H1 (cell line): ENCODE results near the gene STX19. TPM values are rescaled to one million over a fixed set of nuclear protein-coding genes. Genes with fewer than 3 reads are reported as not detected.
A peak's percentile ranks its signal among the peaks of the same experiment; 100 is the strongest.

Experiments used
- CTCF ChIA-PET: fragments of 300-600 bp; sonication (Branson Sonifier 250); formaldehyde crosslinking; loops from one replicate; lab custom pipeline; 2021; ENCODE audit not compliant: partially characterized antibody; lab: Charles Lee
- POLR2A ChIA-PET: fragments of 300-600 bp; sonication (Branson Sonifier 250); formaldehyde crosslinking; loops from one replicate; lab custom pipeline; 2021; ENCODE audit warnings: inconsistent platforms; ENCODE audit not compliant: partially characterized antibody; lab: Charles Lee
- DNase-seq, 2 experiments: peaks; one replicate each; pipeline versions ENCODE4 v3.0.0 to v3.0.0-alpha.2; 2010 to 2022; ENCODE audit warnings: low spot score in 2 of 2, low read depth in 1 of 2, mixed read lengths in 1 of 2
- FAIRE-seq: peaks from 2 replicates; lab custom pipeline; 2011; peaks lifted over from hg19 to GRCh38; lab: Jason Lieb, UNC
- H2AFZ ChIP-seq: 2 replicates; pipeline ENCODE4 v1.8.1; 2012; ENCODE audit warnings: low read length, inconsistent platforms
- H2AK5ac ChIP-seq: 2 replicates; pipeline ENCODE4 v1.6.1; 2013; ENCODE audit warnings: low read depth, low read length
- H2BK120ac ChIP-seq: replicated peaks from 2 replicates; pipeline ENCODE3; 2013; ENCODE audit warnings: low read depth, low read length, inconsistent platforms
- H2BK12ac ChIP-seq: 2 replicates; pipeline ENCODE4 v1.6.1; 2013; ENCODE audit warnings: low read depth, low read length
- H2BK15ac ChIP-seq: 2 replicates; pipeline ENCODE4 v1.6.1; 2013; ENCODE audit warnings: low read length
- H2BK20ac ChIP-seq: 2 replicates; pipeline ENCODE4 v1.6.1; 2013; ENCODE audit warnings: low read length
- H2BK5ac ChIP-seq: 2 replicates; pipeline ENCODE4 v1.6.1; 2013; ENCODE audit warnings: low read depth, low read length
- H3K14ac ChIP-seq: 2 replicates; pipeline ENCODE4 v1.6.1; 2013; ENCODE audit warnings: inconsistent platforms; ENCODE audit not compliant: insufficient read length
- H3K18ac ChIP-seq: 2 replicates; pipeline ENCODE4 v1.6.1; 2013; ENCODE audit warnings: low read length; ENCODE audit errors: extremely low read depth
- H3K23ac ChIP-seq: 2 replicates; pipeline ENCODE4 v1.6.1; 2013; ENCODE audit warnings: inconsistent platforms; ENCODE audit not compliant: insufficient read length
- H3K23me2 ChIP-seq: 2 replicates; pipeline ENCODE4 v1.6.1; 2013; ENCODE audit warnings: low read depth, low read length
- H3K27ac ChIP-seq: 2 replicates; pipeline ENCODE4 v1.6.1; 2011; ENCODE audit warnings: low read depth, low read length, inconsistent platforms
- H3K27me3 ChIP-seq, 4 experiments: replicated peaks in 1 of 4; 1 replicate in 1 of 4; 2 replicates in 3 of 4; pipeline versions ENCODE4 v1.6.1 to v1.8.1; 2011 to 2013; ENCODE audit warnings: low read length in 3 of 4, mild to moderate bottlenecking in 3 of 4, inconsistent platforms in 2 of 4, mixed read lengths in 2 of 4, moderate library complexity in 1 of 4; ENCODE audit not compliant: control insufficient read depth in 3 of 4, insufficient read depth in 3 of 4; ENCODE audit errors: extremely low read depth in 1 of 4
- H3K36me3 ChIP-seq, 4 experiments: 2 replicates each; pipeline versions ENCODE4 v1.6.1 to v1.8.1; 2011 to 2013; ENCODE audit warnings: mild to moderate bottlenecking in 4 of 4, low read length in 3 of 4, moderate library complexity in 2 of 4, control low read depth in 1 of 4, inconsistent platforms in 1 of 4; ENCODE audit not compliant: insufficient read depth in 4 of 4, control insufficient read depth in 2 of 4
- H3K4ac ChIP-seq: replicated peaks from 2 replicates; pipeline ENCODE3; 2013; ENCODE audit warnings: low read length, low read depth, mixed read lengths, inconsistent platforms; ENCODE audit not compliant: insufficient read length
- H3K4me1 ChIP-seq, 4 experiments: replicated peaks in 1 of 4; 1 replicate in 1 of 4; 2 replicates in 3 of 4; pipeline versions ENCODE4 v1.6.1 to v1.8.1; 2011 to 2013; ENCODE audit warnings: low read length in 3 of 4, inconsistent platforms in 2 of 4, mixed read lengths in 1 of 4; ENCODE audit not compliant: insufficient read depth in 4 of 4, control insufficient read depth in 3 of 4
- H3K4me2 ChIP-seq, 2 experiments: 2 replicates each; pipeline versions ENCODE4 v1.6.1 to v1.8.1; 2011 to 2013; ENCODE audit warnings: low read depth in 2 of 2, low read length in 2 of 2, control low read depth in 1 of 2, inconsistent platforms in 1 of 2, mild to moderate bottlenecking in 1 of 2; ENCODE audit not compliant: insufficient read depth in 1 of 2
- H3K4me3 ChIP-seq, 4 experiments: fragments of 200-600, 300-600 bp in 1 of 4; sonication (generic), shearing (Covaris generic), sonication (Bioruptor Twin) in 1 of 4; 2 replicates each; pipeline versions ENCODE4 v1.5.1 to v1.8.1; 2011 to 2016; ENCODE audit warnings: low read length in 4 of 4, low read depth in 3 of 4, control low read depth in 2 of 4, inconsistent platforms in 2 of 4, mild to moderate bottlenecking in 2 of 4, mixed read lengths in 1 of 4, moderate library complexity in 1 of 4; ENCODE audit not compliant: insufficient read depth in 2 of 4; ENCODE audit errors: extremely low read depth in 1 of 4
- H3K56ac ChIP-seq: replicated peaks from 2 replicates; pipeline ENCODE3; 2013; ENCODE audit warnings: low read depth, mild to moderate bottlenecking, mixed read lengths, low read length, inconsistent platforms; ENCODE audit not compliant: insufficient read length
- H3K79me1 ChIP-seq: 2 replicates; pipeline ENCODE4 v1.6.1; 2013; ENCODE audit warnings: low read depth, low read length, control low read depth
- H3K79me2 ChIP-seq, 2 experiments: 2 replicates each; pipeline versions ENCODE4 v1.6.1 to v1.8.1; 2012 to 2013; ENCODE audit warnings: low read length in 2 of 2, mild to moderate bottlenecking in 2 of 2, inconsistent platforms in 1 of 2; ENCODE audit not compliant: insufficient read depth in 2 of 2, control insufficient read depth in 1 of 2
- H3K9ac ChIP-seq, 4 experiments: replicated peaks in 1 of 4; 1 replicate in 1 of 4; 2 replicates in 3 of 4; pipeline versions ENCODE4 v1.6.1 to v1.8.1; 2011 to 2013; ENCODE audit warnings: low read depth in 3 of 4, low read length in 3 of 4, control low read depth in 2 of 4, mild to moderate bottlenecking in 2 of 4, moderate library complexity in 2 of 4, inconsistent platforms in 1 of 4; ENCODE audit errors: extremely low read depth in 1 of 4
- H3K9me3 ChIP-seq, 2 experiments: 2 replicates each; pipeline versions ENCODE4 v1.6.1 to v1.8.1; 2012 to 2013; ENCODE audit warnings: mild to moderate bottlenecking in 2 of 2, moderate library complexity in 2 of 2, control low read depth in 1 of 2, inconsistent platforms in 1 of 2, low read depth in 1 of 2, low read length in 1 of 2, mixed read lengths in 1 of 2; ENCODE audit not compliant: insufficient read depth in 2 of 2
- H4K20me1 ChIP-seq, 2 experiments: replicated peaks in 1 of 2; 2 replicates each; pipeline versions ENCODE3 to v1.8.1; 2011 to 2013; ENCODE audit warnings: inconsistent platforms in 2 of 2, low read length in 2 of 2, mild to moderate bottlenecking in 1 of 2; ENCODE audit not compliant: insufficient read depth in 2 of 2, control insufficient read depth in 1 of 2
- H4K5ac ChIP-seq: 2 replicates; pipeline ENCODE4 v1.6.1; 2013; ENCODE audit warnings: low read length, low read depth, mixed read lengths, inconsistent platforms; ENCODE audit not compliant: insufficient read length
- H4K8ac ChIP-seq: 2 replicates; pipeline ENCODE4 v1.8.0; 2013; ENCODE audit warnings: mild to moderate bottlenecking, moderate library complexity, low read length, inconsistent platforms; ENCODE audit not compliant: insufficient read depth; ENCODE audit errors: extremely low read depth
- H4K91ac ChIP-seq: replicated peaks from 2 replicates; pipeline ENCODE3; 2013; ENCODE audit warnings: low read length, mixed read lengths, inconsistent platforms; ENCODE audit not compliant: insufficient read length
- CBX8 ChIP-seq: fragments of 300-800, 300-1000 bp; sonication (generic); IDR thresholded peaks from 2 replicates; pipeline ENCODE4 v1.7.1; 2016; ENCODE audit warnings: low read depth, low read length, borderline replicate concordance
- CEBPB ChIP-seq: IDR thresholded peaks from 2 replicates; pipeline ENCODE4 v1.6.1; 2012; ENCODE audit warnings: low read depth, low read length
- CHD2 ChIP-seq: IDR thresholded peaks from 2 replicates; pipeline ENCODE4 v1.6.1; 2012; ENCODE audit warnings: low read length, improper control_type of control experiment
- KDM4A ChIP-seq: IDR thresholded peaks from one replicate; pipeline ENCODE4 v1.7.1; 2012; ENCODE audit warnings: low read depth, mild to moderate bottlenecking, moderate library complexity, low read length, inconsistent platforms; ENCODE audit not compliant: severe bottlenecking
- KDM5A ChIP-seq: fragments of 200-600 bp; IDR thresholded peaks from 2 replicates; pipeline ENCODE4 v1.7.1; 2012; ENCODE audit warnings: mild to moderate bottlenecking, low read length, inconsistent platforms, mixed read lengths
- POLR2A ChIP-seq, 2 experiments: IDR thresholded peaks; 1 replicate in 1 of 2; 2 replicates in 1 of 2; pipeline ENCODE4 v1.6.1; 2011; ENCODE audit warnings: low read depth in 2 of 2, low read length in 2 of 2, mild to moderate bottlenecking in 2 of 2; ENCODE audit errors: control extremely low read depth in 1 of 2
- SIX5 ChIP-seq: IDR thresholded peaks from 2 replicates; pipeline ENCODE4 v1.6.1; 2011; ENCODE audit warnings: mild to moderate bottlenecking, low read depth, low read length
- TAF1 ChIP-seq: IDR thresholded peaks from 2 replicates; pipeline ENCODE4 v1.6.1; 2011; ENCODE audit warnings: mild to moderate bottlenecking, low read depth, low read length
- TAF7 ChIP-seq: optimal IDR thresholded peaks from 2 replicates; pipeline ENCODE3; 2011; ENCODE audit warnings: low read depth, mild to moderate bottlenecking, inconsistent platforms, low read length, moderate library complexity, borderline replicate concordance
- TEAD4 ChIP-seq: IDR thresholded peaks from 2 replicates; pipeline ENCODE4 v1.6.1; 2012; ENCODE audit warnings: low read depth, low read length, inconsistent platforms, mixed read lengths
- WGBS, 2 experiments: shearing (Covaris generic) in 1 of 2; methylation state at CpG; one replicate each; pipeline versions ENCODE4 v1.1.6 to v1.1.7; 2013 to 2015; ENCODE audit warnings: low lambda C conversion rate in 2 of 2, mixed read lengths in 2 of 2, inconsistent platforms in 1 of 2, low coverage in 1 of 2, missing lambda C conversion rate in 1 of 2; ENCODE audit not compliant: insufficient replicate concordance in 2 of 2, insufficient coverage in 1 of 2, insufficient read length in 1 of 2; ENCODE audit errors: extremely low coverage in 1 of 2, missing lambda C conversion rate in 1 of 2; 5-methylcytosine and 5-hydroxymethylcytosine counted together
- polyA plus RNA-seq, 7 experiments: library from polyadenylated mRNA; depleted of rRNA in 3 of 7; stranded (reverse) in 5 of 7; unstranded in 2 of 7; fragments of >200 nt in 5 of 7; fragments of 200-250 nt in 2 of 7; gene quantifications; 1 replicate in 5 of 7; 2 replicates in 1 of 7; 4 replicates in 1 of 7; pipeline versions ENCODE4 v1.2.1 to v1.2.3, GENCODE V29; 2011 to 2013; ENCODE audit warnings: missing spikeins in 2 of 7, mixed read lengths in 2 of 7
- total RNA-seq: library from RNA; stranded (reverse); fragmentation: NEBNext Ultra II Directional; extraction: Animal tissue kit (Norgen Biotek cat#: 25700); gene quantifications from 2 replicates; pipeline ENCODE4 v1.2.1, GENCODE V29; 2021
- TF ChIP-seq, protein P1 (sequence below): IDR thresholded peaks from 2 replicates; pipeline ENCODE4 v1.6.1; 2012; ENCODE audit warnings: inconsistent platforms

STX19 gene
- total and polyA plus RNA-seq, 2 of the 8 experiments (the other 6 are each of a cell fraction or from before 2014, with no cell fraction given) = not detected

DNA sequence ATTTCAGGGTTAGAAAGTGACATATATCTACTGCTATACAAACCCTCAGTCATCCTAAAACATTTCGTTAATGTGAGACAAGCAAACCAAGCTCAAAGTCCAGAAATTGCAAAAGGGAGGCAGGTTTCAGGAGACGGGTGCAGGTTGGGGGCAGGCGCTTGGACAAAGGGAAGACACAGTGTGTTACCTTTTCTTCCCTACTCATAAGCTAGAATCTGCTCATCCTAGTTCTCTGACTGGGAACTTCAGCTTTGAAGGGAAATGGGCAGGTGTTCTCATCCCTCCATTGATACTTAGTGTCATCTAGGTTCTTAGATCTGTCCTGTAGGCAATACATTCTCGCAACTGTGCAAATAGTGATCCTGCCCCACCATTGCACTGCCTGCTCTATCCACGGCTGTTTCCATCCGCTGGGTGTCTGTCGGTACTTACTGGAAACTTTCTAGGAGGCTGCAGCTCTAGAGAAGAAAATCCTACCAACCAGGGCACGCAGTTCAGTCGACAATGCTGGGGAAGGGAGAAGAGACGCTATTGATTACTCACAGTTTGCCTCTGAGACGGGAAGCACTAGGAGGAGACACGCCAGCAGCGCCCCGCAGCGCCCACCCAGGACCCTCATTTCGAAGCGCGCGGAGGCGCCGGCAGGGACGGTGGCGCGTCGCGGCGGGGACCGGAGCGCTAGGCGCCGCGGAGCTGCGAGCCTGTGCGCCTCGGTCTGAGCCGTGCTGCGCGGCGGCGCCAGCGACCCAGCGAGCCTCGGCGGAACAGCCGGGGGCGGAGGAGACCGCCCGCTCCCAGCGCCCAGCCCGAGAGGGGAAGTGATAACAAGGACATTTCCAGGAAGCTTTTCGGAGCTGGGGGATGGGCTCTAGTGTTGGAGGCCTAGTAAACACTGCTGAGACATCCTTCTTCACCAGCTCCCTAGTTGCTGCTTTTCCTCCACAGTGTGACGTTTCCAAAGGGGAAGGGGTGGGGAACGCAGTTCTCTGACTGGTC is 55.0 kb downstream of the STX19 start, which contains the start of gene PROS1:
TSS of gene PROS1 (minus strand) at position 766 of the 996 bp plus-strand sequence. CDS start at position 619, 147 bp downstream.
- H2BK15ac ChIP-seq = no peak within 1 kb of the TSS
- POLR2A ChIA-PET = interaction anchor here (0.7 kb wide), 1 partner anchor 89 kb away, joined by 3 read pairs; the partner anchor contains the start of genes DHFR2 and NSUN3
- no peaks in the 10 kb centered on the region for H3K36me3 ChIP-seq
- H2BK20ac ChIP-seq = no peak within 1 kb of the TSS
- H3K79me1 ChIP-seq = no peaks in the 10 kb centered on the region
- peak within 1 kb of the TSS; percentile 60 to 78 (median 74) for H3K4me3 ChIP-seq
- peak within 1 kb of the TSS; percentile 44 to 72 (median 48) for H3K9ac ChIP-seq
- H2BK120ac ChIP-seq = no peak within 1 kb of the TSS
- 5% methylated on average over 53 of the region's 53 CpGs; no CpG with 5 or more reads in 1 of the 2 experiments for WGBS, 2 experiments
- peaks cover 2 to 7% (median 4%) of the 10 kb centered on the region in 4 experiments; a peak in 5 of 7 replicates for H3K27me3 ChIP-seq
- H3K27ac ChIP-seq = no peak within 1 kb of the TSS; the same call in 1 of the 2 replicates
- H3K9me3 ChIP-seq = no peaks in the 10 kb centered on the region
- CTCF ChIA-PET = interaction anchor here (1.0 kb wide), 1 partner anchor 11 kb away, joined by 3 read pairs; no protein-coding TSS in a partner anchor
- no peaks in the 10 kb centered on the region; a peak in 1 of 7 replicates for H3K4me1 ChIP-seq
- H3K14ac ChIP-seq = no peak within 1 kb of the TSS
- H3K56ac ChIP-seq = no peak within 1 kb of the TSS
- H3K23me2 ChIP-seq = peaks cover 10% of the 10 kb centered on the region
- H4K91ac ChIP-seq = peak within 1 kb of the TSS; percentile 0
- H4K8ac ChIP-seq = peak within 1 kb of the TSS; percentile 81; the same call in 1 of the 2 replicates
- no peak within 1 kb of the TSS for H3K23ac ChIP-seq
- peak within 1 kb of the TSS; percentile 100 for H2AFZ ChIP-seq
- no peaks in the 10 kb centered on the region for H4K20me1 ChIP-seq
- FAIRE-seq (no peak), DNase-seq (peak; percentile 9 to 74)
- peak within 1 kb of the TSS; percentile 90 to 97 for H3K4me2 ChIP-seq
- H3K18ac ChIP-seq = no peak within 1 kb of the TSS; the same call in 1 of the 2 replicates
- no peaks in the 10 kb centered on the region for H3K79me2 ChIP-seq
- H2BK5ac ChIP-seq = no peak within 1 kb of the TSS
- H3K4ac ChIP-seq = peak within 1 kb of the TSS; percentile 14
- H4K5ac ChIP-seq = no peak within 1 kb of the TSS
- peak within 1 kb of the TSS; percentile 90; the same call in 1 of the 2 replicates for H2BK12ac ChIP-seq
- H2AK5ac ChIP-seq = no peak within 1 kb of the TSS
- TF ChIP-seq CBX8 (no peak), TAF1 (peak; percentile 61), KDM4A (peak; percentile 95), POLR2A (IDR thresholded peaks at IDR 0.05; ENCODE audit: control extremely low read depth in 1 of 2, low read depth in 2 of 2, low read length in 2 of 2) (no peak), CEBPB (no peak), KDM5A (no peak), TAF7 (no peak), SIX5 (no peak), CHD2 (no peak), TEAD4 (no peak)
- TF ChIP-seq, protein P1, sequence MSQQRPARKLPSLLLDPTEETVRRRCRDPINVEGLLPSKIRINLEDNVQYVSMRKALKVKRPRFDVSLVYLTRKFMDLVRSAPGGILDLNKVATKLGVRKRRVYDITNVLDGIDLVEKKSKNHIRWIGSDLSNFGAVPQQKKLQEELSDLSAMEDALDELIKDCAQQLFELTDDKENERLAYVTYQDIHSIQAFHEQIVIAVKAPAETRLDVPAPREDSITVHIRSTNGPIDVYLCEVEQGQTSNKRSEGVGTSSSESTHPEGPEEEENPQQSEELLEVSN = no peak
